HG03064 (cell line): ENCODE results near the gene HMSD.

Experiments
- ATAC-seq: cut with Tn5 transposase; IDR thresholded peaks from one replicate; pipeline ENCODE4 v1.9.1; 2021; ENCODE audit warnings: low read depth; ENCODE audit not compliant: unreplicated experiment

HMSD gene

GRCh38 chr18:63986885-63987284 is 37.8 kb downstream of the HMSD start:
- ATAC-seq: no peak

- no peak for ATAC-seq
Observed at GRCh38 chr18:63987743-63988142, 38.6 kb downstream of the HMSD start.

GRCh38 chr18:63992751-63993150 is 43.6 kb downstream of the HMSD start:
- no peak for ATAC-seq

DNA sequence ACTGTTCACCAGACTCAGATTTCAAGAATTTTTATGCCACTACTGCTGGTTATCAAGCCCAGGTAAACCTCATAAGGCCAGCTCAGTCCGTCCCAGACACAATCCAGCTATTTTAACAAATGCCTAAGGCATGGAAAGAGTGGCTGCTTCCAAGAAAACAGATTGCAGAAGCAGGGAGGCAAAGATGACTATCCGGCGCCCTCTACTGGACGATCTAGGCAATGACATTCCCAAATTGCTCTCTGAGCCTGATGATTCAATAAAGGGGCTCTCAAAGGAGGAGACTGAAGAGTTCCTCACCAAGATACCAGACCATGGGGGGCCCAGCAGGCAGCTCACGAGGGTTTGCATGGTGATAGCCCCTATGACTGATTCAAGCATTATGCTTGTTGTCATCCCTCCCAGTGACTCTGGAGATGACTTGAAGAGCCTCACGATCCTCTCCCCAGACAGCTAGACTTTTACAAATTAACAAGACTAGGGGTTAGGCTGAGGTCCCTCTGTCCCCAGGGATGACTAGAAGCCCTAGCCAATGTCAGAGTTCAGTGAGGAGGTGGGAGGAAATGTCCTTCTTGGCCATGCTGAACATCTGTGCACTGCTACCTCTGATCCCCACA is 45.8 kb downstream of the HMSD start:
- ATAC-seq: no peak

DNA sequence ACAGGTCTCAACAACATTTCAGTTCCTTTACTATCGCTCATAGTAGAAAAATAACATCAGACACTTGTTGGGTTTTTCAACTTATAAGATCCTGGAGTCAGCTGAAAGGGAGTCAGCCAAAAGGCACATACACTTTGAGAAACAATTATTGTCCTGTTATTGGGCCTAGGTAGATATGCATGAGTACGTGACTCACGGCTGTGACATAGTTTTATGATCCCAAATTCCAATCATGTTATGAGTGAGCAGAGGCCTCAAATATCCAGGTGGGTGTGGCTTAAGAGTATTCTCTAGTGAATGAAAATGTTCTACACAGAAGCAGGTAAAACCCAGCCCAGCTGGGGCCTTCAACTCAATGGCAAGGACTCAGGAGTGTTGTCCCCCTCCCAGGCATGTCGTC is 47.9 kb downstream of the HMSD start:
- no peak for ATAC-seq

DNA sequence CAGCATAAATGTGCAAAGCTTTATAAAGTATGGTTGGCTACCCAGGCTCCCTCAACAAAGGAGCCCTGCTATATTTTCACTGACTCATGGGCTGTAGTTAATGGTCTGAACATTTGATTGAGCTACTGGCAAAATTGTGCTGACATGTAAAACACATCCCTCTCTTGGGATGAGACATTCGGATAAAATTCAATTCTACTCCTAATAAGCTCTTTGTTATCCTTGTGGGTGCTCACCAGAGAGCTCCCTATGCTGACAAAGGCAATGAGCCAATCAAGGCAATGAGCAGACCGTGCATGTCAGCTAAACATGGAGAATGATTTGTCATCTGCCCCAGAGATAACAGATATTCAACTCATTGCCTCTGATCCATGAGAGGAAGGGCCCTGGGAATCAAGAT is 48.5 kb downstream of the HMSD start:
- no peak for ATAC-seq

DNA sequence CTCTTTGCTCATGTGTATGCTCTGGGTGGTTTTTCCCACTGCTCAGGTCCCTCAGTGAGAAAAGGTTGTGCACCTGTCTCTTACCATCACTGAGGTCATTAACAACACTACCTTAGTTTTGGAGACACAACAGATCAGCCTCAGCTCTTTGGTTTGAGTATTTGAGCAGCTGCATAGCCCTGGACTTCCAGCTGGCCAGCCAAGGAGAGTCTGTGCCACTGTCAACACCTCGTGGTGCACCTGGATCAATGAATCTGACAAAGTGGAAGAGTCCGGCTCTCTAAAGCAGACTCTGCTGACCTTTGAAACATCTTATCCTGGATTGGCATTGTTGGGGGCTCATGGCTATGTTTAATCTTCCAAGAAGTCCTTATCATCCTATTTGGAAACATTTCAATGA is 50.8 kb downstream of the HMSD start:
- no peak for ATAC-seq

GRCh38 chr18:64002581-64002980 is 53.5 kb downstream of the HMSD start:
- ATAC-seq: no peak

DNA sequence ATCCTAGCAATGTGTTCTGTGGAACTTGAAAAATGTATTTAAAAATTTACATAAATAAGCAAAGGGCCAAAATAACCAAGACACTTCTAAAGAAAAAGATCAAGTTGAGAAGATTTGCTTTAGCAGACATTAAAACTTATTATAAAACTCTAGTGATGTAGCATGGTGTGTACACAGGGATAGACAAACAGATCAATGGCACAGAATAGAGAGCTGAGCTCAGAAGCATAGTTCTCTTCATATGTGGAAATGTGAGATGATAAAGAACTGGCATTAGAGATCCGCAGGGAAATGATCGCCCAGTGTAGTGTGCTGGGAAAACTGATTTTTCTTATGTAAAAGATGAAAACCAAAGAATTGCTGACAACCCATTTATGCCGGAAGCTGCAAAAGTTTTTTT is 60.2 kb downstream of the HMSD start:
- ATAC-seq: no peak
